DMS153 treated with DMSO at 0.1 percent for 48 hours (cell line): Measurements from ENCODE around the gene WNT9B.
"Not testable (repeated sequence)": the region's sequence is repeated elsewhere in the genome, so short reads cannot be mapped to it uniquely, and the experiment has no call there.

Experiments used
- DNase-seq: peaks from one replicate; lab custom pipeline; 2025; ENCODE audit not compliant: unreplicated experiment; lab: John Stamatoyannopoulos, UW

WNT9B gene

GRCh38 chr17:46821482-46822387 is 29.6 kb upstream of the WNT9B start:
- DNase-seq, result no peak

- no peak for DNase-seq
Observed at GRCh38 chr17:46822388-46822921, 28.9 kb upstream of the WNT9B start.

GRCh38 chr17:46823657-46824056 is 27.7 kb upstream of the WNT9B start:
- no peak for DNase-seq

GRCh38 chr17:46826116-46826515 is 25.3 kb upstream of the WNT9B start:
- DNase-seq, result no peak

- no peak for DNase-seq
Observed at GRCh38 chr17:46827274-46827673, 24.1 kb upstream of the WNT9B start.

- DNase-seq, result no peak
Observed at GRCh38 chr17:46831573-46832330, 19.6 kb upstream of the WNT9B start.

- no peak for DNase-seq
Observed at GRCh38 chr17:46832331-46832821, 19.0 kb upstream of the WNT9B start.

GRCh38 chr17:46832945-46833839 is 18.2 kb upstream of the WNT9B start:
- no peak for DNase-seq

GRCh38 chr17:46833840-46834208 is 17.6 kb upstream of the WNT9B start:
- DNase-seq, result no peak

GRCh38 chr17:46834846-46835245 is 16.5 kb upstream of the WNT9B start:
- no peak for DNase-seq

- DNase-seq, result no peak
Observed at GRCh38 chr17:46836500-46836899, 14.9 kb upstream of the WNT9B start.

- DNase-seq, result no peak
Observed at GRCh38 chr17:46837521-46837920, 13.9 kb upstream of the WNT9B start.

GRCh38 chr17:46839211-46839610 is 12.2 kb upstream of the WNT9B start:
- DNase-seq, result no peak

- DNase-seq, result not testable (repeated sequence)
Observed at GRCh38 chr17:46840596-46840995, 10.8 kb upstream of the WNT9B start.

- DNase-seq, result no peak
Observed at GRCh38 chr17:46841561-46842379, 9.6 kb upstream of the WNT9B start.

GRCh38 chr17:46842835-46843234 is 8.5 kb upstream of the WNT9B start:
- no peak for DNase-seq

- no peak for DNase-seq
Observed at GRCh38 chr17:46847204-46848191, 3.9 kb upstream of the WNT9B start.

GRCh38 chr17:46848534-46848933 is 2.8 kb upstream of the WNT9B start:
- DNase-seq, result no peak

GRCh38 chr17:46850688-46851028 is 725 bp upstream of the WNT9B start:
- no peak for DNase-seq
